HG03095 (cell line): ENCODE data around the gene TUBGCP3.
"Not testable (repeated sequence)": the region's sequence is repeated elsewhere in the genome, so short reads cannot be mapped to it uniquely, and the experiment has no call there.

Experiments used
- ATAC-seq: cut with Tn5 transposase; IDR thresholded peaks from one replicate; pipeline ENCODE4 v1.9.1; 2021; ENCODE audit warnings: moderate library complexity; ENCODE audit not compliant: unreplicated experiment

Gene TUBGCP3

DNA sequence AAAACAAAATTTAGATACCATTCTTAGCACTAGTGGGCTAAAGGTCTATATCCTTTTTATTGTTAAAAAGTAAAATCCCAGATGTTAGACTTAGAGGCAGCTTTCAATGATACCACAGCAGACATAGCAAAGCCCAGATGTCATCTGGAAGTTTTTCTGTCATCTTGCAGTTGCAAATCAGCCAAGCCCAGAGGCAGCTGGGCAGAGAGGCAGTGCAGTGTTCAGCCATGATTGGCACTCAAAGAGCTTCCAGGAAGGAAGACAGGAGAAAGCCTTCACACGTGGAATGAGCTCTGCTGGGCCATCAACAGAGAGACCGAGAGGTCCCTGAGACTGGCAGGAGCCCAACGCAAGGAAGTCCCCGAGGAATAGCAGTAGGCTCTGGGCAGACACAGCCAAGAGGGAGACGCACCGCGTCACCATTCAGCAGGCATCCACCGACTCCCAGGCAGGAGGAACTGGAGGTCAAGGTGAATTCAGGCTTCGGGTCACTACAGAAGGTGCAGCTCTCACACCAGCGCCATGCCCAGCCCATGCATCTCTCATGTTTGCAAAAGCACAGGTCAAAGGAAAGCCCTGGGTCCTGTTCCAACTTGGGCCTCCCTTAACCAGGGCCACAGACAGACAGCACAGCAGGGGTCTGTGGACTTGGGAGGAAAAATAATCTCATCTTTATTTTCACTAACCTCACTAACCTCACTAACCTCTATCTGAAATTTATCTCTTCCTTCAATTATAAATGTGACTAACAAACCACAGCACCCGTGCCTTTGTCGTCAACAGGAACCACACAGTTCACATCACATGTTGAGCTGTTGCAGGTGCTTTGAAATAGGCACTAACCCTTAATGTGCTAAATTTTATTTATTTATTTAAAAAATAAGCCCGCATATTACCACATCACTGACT is 54.9 kb downstream of the TUBGCP3 start:
- no peak for ATAC-seq

DNA sequence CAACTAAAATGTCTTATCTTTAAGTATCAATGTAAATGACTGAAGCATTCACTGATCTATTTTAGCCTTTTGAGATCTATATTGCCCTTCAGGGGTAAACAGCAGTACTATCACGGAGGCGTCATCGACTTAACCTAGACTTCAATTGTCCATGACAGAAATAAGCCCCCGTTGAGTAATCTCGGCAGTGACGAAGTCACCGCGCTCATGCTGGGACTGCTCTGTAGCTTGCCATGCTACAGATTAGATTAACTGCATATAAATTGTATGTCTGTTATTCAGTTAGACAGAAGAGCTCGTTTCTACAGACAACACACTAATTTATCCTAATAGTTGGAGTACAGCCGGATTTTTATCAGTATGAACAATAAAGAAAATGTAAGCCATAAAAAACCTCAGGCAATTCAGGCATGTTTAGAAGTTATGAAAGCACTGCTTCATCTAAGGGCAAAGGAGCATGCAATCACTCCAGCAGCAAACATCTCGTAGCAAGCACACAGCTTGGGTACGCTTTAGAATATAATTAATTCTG is 56.6 kb downstream of the TUBGCP3 start:
- no peak for ATAC-seq

DNA sequence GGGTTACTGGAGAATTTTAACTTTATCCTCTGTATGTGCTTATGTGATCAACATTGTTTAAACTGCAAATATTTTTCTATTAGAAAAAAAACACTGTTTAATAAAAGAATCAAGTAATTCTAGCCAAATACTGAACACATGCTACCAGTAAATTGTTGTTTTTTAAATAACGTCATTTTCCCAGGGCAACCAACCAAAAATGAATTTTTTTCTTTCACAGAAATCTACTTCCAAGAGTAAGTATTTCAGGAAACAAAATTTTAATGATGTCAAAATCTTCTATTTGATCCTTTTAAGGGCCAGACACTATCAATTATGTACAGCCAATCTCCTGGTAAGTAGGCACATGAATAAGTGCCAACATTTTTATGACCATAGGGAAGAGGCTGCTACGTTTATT is 57.1 kb downstream of the TUBGCP3 start:
- no peak for ATAC-seq

DNA sequence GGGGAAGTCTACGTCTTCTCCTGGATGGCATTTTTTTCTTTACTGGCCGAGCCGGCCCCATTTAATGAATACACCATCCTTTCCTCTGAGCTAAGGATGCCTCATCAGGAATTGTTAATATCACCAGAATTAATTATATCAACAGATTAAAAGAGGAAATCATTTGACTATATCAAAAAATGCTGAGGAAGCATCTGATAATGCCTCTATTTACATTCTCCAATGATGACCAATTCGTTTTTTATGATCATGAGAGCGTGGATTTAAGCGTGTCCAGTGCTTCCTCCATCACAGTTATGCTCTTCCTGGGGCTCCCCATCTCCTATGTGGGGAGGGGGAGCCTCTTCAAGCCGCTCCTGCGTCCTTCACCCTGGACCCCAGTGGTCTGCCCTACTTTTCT is 58.7 kb downstream of the TUBGCP3 start:
- ATAC-seq: no peak

DNA sequence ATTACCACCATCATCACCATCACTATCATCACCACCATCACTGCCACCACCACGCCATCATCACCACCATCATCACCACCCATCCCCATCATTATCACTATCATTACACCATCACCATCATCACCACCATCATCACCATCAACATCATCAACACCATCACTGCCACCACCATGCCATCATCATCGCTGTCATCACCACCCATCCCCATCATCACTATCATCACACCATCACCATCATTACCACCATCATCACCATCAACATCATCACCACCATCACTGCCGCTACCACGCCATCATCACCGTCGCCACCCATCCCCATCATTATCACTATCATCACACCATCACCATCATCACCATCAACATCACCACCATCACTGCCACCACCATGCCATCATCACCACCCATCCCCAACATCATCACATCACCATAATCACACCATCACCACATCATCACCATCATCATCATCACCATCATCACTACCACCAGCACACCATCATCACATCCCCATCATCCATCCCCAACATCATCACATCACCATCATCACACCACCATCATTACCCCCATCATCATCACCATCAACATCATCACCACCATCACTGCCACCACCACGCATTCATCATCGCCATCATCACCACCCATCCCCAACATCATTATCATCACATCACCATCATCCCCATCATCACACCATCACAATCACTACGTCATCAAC is 61.7 kb downstream of the TUBGCP3 start:
- no peak for ATAC-seq

DNA sequence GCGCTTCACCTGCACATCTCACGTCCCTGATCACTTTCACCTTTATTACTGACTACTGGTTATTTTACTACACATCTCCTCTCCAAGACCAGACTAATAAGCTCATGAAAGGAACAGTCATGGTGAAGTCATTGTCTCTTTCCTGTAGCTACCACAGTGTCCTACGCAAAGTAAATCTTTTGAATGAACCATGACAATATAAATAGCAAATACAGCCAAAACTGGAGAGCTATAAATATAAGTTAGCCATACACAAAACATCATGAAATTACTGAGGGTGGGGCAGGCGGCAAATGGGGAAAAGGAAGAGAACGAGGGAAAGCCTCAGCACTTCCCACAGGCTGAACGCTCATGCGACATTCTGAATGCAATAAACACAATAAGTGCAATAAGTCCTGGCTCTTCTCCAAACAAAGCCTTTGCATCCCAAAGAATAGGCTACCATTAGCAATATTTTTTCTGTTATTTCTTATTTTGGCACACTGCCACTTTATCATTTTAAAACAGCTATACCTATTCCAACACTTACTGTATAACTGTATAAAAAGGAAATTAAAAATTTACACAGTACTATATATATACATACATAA is 62.5 kb downstream of the TUBGCP3 start:
- no peak for ATAC-seq

DNA sequence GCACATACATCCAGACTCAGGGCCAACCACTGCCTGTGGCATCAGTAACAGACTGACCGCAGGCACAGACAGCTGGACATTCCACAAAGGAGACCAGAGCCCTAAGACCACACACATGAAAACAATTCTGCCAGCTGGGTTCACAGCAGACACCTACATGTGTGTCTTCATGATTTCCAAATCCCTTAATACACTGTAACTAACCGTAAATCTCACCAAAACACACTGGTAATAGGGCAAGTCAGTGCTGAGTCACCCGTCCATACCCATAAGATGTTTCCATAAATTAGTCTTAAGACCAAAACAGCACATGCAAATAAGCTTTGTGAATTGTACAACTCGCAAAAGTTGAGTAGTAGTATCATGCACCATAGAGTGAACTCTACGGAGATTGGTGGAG is 65.4 kb downstream of the TUBGCP3 start:
- ATAC-seq: no peak

DNA sequence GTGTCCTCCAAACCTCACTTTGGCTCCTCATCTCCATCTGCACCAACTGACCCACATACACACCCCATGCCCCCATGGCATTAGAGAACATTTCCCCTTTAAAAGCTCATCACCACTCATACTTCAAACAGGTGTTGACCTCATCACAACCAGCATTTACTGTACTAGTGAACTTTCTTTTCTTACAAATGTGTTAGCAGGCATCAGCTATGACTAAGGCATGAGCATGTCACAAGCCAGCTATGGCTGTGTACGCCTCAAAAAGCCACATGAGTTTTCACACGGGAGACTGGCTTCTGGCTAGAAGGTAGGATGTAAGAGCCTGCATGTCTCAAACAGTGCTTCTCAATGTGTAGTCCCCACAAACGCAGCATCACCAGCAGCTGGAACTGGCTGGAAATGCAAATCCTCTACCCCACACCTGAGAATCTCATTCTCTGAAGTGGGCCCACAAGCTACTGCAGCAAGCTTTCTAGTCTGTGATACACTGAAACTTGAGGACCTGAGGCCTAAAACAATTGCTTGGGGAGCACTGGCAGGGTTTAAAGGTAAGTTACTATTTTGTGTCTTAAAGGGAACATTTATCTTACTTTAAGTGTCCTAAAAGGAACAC is 66.8 kb downstream of the TUBGCP3 start:
- no peak for ATAC-seq

DNA sequence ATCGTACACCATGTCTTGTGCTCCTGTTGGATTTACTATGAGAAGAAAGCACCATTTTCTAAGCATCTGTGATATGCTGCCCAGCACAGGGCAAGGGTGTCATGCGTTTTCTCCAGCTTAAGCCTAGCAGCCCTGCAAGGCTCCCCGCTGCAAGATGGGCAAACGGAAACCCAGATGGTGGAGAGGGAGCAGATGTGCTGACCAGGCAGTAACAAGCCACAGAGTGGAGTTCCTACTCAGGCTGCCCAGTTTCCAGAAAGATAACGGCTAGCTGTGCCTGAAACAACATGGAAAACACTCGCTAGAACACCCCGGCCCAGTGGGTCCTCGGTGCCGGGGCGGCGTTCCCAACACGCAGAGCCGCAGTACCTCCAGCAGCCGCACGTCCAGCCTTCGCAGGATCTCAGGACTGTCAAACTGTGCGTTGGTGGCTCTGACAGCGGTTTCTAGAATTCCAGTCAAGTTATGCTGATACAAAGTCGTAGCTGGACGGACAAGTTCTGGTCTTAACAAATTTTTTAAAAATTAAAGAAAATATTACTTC is 68.4 kb downstream of the TUBGCP3 start:
- ATAC-seq: no peak

DNA sequence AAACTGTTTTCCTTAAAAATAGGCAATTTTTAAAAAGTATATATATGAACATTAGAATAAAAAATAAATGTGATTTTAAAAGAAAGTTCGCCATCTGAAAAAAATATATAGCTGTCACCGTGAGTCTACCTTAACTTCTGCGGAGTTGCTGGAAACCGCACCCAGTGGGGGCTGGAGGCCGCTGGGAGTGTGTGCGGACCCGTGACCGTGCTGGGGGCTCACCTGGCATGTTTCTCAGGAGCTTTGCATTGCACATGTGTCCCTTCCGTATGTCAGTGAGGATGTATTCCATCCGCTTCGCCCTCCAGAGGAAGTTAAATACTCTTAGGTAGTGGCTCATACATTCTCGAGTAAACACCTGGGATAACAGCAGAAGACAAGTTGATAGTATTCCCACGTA is 71.7 kb downstream of the TUBGCP3 start:
- no peak for ATAC-seq

DNA sequence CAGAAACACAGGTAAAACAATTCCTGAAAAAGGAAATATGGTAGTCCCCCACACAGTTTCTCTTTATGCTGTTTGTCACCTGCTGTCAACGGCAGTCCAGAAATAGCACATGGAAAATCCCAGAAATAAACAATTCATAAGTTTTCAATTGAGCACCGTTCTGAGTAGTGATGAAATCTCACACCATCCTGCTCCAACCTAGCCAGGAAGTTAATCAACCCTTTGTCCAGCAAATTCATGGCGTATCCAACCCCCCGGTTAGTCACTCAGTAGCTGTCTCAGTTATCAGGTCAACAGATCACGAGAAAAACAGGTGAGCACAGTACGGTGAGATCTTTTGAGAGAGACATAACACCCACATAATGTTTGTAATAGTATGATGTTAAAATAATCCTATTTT is 74.2 kb downstream of the TUBGCP3 start:
- ATAC-seq: no peak

DNA sequence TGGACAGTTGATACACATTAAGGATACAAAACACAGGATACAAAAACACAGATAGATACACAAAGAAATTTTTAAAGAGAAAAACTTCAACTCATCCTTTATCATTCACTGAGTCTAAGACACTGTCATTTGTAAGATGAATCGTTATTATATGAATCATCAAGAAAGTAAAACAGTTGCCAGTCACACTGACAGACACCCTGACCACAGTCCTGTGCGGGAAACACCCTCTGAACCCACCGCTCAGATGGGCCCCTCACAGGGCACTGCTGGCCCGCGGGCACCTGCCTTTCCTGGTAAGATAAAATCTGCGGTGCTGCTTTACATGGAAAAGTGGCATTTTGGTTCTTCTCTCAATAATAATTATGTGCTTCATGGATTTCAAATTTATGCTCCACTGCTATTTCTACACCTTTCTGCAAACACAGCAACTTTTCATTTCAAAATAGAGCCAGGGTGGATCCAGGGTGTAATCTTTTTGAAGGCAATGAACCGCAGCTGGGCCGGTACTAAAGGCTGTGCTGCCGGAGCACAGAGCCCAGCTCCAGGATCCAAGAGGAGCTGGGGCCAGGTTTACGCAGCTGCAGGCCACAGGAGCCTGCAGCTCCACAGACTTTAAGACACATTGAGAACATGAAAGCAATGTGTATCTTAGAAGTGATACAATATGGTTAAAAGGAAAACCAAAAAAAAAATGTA is 76.8 kb downstream of the TUBGCP3 start:
- ATAC-seq: no peak

DNA sequence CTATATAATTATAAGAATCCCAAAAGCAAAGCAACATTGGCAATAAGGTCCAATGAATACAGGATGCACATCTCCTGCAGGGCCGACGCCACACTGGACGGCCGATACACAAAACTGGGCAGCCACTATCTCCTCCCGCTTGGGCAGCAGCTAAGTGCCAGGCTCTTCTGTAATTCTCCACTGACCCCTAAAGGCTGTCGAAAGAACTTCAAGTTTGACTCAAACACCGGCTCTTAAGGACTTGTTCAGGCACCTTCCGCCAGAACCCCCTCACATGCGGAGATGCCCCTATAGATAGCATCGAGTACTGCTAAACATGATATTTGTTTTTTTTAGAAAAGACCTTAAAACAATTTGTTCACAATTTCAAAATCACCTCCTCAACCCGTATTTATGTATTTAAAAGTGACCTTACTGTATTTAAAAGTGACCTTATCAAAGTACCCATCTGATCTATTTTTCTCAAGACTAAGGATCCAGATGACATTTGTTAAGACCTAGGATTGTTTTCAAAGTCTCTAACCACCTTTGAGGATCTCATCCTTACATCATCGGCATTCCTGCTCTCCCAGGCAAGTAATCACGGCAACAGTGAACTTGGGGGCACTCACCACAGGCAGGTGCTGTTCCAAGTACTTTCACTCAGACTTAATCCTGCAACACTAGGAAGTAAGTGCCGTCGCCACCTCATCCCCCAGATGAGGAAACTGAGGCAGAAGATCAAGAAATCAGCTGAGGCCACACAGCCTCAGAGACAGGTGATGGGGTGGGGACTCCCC is 77.8 kb downstream of the TUBGCP3 start:
- no peak for ATAC-seq

DNA sequence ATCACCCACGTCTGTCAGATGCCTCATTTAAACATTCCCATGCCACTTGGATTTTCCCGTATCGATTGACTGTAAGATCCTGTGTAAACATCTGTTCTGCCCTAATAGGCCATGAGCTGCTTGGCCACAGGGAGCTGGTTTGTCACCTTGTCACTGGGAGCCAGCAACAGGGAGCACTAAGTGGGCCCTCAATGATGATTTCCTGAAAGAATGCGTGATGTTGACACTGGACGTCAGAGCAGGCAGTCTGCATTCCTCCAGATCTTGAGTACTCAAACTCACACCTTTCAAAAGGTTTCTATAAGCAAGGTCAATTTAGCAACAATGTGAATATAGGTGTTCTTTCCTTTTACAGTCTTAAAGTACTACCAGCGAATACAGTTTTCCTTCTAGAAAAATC is 78.8 kb downstream of the TUBGCP3 start:
- no peak for ATAC-seq

DNA sequence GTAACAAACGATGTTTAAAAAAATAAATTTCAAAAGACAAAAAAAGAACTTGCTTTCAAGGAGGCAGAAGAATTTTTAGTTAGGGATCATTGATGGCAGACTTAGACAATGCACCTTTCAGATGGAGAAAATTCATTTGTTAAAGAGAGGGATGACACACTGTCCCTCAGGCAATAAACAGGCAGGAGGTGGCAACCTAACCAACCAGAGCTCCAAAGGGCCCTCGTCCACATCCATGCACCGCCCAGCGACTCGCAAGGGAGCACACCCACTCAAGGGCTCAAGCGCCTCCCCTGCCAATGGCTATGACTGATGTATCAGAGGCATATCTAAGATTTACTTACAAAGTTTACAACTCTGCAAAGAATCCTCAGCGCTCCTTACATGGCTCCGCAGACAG is 81.9 kb downstream of the TUBGCP3 start:
- ATAC-seq: no peak

DNA sequence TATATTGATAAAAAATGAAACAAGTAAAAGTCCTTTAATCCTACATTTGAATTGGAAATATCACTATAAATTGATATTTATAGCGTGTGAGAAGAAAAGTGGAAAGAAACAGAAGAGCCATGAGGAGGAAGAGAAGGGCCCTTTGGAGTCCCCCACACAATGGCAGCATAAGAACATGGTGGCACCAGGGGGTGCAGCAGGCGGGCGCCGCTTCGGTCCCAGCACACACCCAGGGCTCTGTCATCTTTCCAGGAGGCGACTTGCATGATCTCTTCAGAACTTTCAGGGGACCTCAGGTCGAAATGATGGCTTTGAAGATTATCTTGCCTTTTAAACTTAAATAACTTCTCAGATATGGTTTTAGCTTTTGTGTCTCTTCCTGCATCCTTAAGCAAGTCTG is 91.8 kb downstream of the TUBGCP3 start:
- no peak for ATAC-seq

DNA sequence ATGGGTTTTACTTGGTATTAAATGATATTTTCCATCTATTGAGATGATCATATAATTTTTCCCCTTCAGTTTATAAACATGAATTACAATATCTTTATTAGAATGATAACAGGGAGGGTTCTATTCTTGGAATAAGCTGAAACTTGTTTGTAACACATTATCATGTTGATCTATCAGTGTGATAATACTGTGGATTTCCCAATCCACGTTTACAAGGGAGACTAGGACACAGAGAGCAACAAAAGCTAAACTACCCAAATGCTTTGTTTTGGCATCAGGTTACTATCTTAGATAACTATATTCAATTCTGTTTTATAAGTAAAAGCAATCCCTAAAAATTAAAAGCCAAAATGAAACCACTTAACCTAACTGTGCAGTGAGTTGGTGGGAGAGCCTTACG is 92.5 kb downstream of the TUBGCP3 start:
- ATAC-seq: no peak

DNA sequence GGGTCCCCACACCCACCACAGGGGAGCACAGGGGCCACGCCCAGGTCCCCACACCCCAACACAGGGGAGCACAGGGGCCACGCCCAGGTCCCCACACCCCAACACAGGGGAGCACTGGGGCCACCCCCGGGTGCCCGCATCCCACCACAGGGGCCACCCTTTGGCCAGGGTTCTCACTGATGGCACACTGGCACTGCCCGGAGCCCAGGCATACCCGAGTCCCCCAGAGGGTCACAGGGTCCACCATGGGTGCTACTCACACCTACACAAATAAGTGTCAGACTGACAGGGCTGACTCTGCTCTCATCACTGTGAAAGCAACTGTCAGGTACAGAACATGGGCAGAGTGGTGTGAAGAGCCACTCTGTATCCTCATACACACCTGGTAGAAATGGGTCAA is 98.8 kb downstream of the TUBGCP3 start:
- ATAC-seq: no peak

DNA sequence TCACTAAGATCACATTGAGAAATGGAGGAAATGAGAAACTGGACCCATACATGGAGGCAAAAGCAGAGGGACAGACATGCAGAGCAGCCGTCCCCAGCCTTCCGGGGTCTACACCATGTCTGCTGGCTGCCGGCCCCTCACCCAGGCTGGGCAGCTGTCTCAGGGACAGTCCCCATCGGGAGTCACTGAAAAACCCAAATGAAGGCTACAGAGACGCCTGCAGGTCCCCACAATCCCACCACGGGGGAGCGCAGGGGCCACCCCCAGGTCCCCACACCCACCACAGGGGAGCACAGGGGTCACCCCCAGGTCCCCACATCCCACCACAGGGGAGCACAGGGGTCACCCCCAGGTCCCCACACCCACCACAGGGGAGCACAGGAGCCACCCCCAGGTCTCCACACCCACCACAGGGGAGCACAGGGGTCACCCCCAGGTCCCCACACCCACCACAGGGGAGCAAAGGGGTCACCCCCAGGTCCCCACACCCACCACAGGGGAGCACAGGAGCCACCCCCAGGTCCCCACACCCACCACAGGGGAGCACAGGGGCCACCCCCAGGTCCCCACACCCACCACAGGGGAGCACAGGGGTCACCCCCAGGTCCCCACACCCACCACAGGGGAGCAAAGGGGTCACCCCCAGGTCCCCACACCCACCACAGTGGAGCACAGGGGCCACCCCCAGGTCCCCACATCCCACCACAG is 99.5 kb downstream of the TUBGCP3 start:
- ATAC-seq: not testable (repeated sequence)
